Activated CD8-positive, alpha-beta T cell treated with anti-CD3 and anti-CD28 coated beads for 36 hours (primary cell): Measurements from ENCODE around the gene CKAP2L. TPM values are rescaled to one million over a fixed set of nuclear protein-coding genes. Genes with fewer than 3 reads are reported as not detected.

Source experiments
- ATAC-seq: fragments of 200-7000 bp; cut with Tn5 transposase; one replicate; pipeline ENCODE4 v1.10.0; 2021; ENCODE audit warnings: mild to moderate bottlenecking, moderate library complexity
- CTCF ChIA-PET: fragments of 350-600 bp; sonication (Branson Sonifier 250); formaldehyde crosslinking; loops from one replicate; lab custom pipeline; 2021; ENCODE audit warnings: antibody characterized with exemption; lab: Charles Lee
- POLR2A ChIA-PET: fragments of 350-600 bp; sonication (Branson Sonifier 250); formaldehyde crosslinking; loops from one replicate; lab custom pipeline; 2021; ENCODE audit warnings: antibody characterized with exemption; lab: Charles Lee
- DNase-seq: peaks from one replicate; pipeline ENCODE4 v3.0.0-alpha.2; 2020
- H3K27ac Mint-ChIP-seq: one replicate; pipeline ENCODE4 v1.8.0; 2021; ENCODE audit warnings: mild to moderate bottlenecking, mixed read lengths
- H3K27me3 Mint-ChIP-seq: one replicate; pipeline ENCODE4 v1.8.0; 2021; ENCODE audit warnings: mixed read lengths
- H3K36me3 Mint-ChIP-seq: one replicate; pipeline ENCODE4 v1.8.0; 2021; ENCODE audit warnings: low read depth, mixed read lengths
- H3K4me1 Mint-ChIP-seq: one replicate; pipeline ENCODE4 v1.8.0; 2021; ENCODE audit warnings: low read depth, mixed read lengths
- H3K4me3 Mint-ChIP-seq: one replicate; pipeline ENCODE4 v1.8.0; 2021; ENCODE audit warnings: mild to moderate bottlenecking, moderate library complexity, mixed read lengths
- H3K9me3 Mint-ChIP-seq: one replicate; pipeline ENCODE4 v1.8.0; 2021; ENCODE audit warnings: mixed read lengths
- CTCF ChIP-seq: fragments of 200-600 bp; IDR thresholded peaks from one replicate; pipeline ENCODE4 v1.8.0; 2022; ENCODE audit warnings: antibody characterized with exemption, mild to moderate bottlenecking
- intact Hi-C: fragments of 100-400 bp; cut with micrococcal nuclease; formaldehyde crosslinking; loops from one replicate; pipeline ENCODE4 v1.10.0; 2022
- total RNA-seq, 2 experiments: library from RNA; stranded (reverse); gene quantifications; one replicate each; pipeline ENCODE4 v1.2.3, GENCODE V29; 2021

CKAP2L gene
- total RNA-seq, 2 experiments from 2014 or later = 24.5 to 30.5 TPM

GRCh38 chr2:112791693-112792230 lies 27.4 kb upstream of the CKAP2L start:
- no peaks in the 10 kb centered on the region for H3K9me3 Mint-ChIP-seq
- ChIA-PET POLR2A (no interaction called here), CTCF (no interaction called here)
- no peaks in the 10 kb centered on the region for H3K36me3 Mint-ChIP-seq
- no peak overlapping the region for H3K27ac Mint-ChIP-seq
- DNase-seq (no peak), ATAC-seq (no peak)
- peaks cover 6% of the 10 kb centered on the region for H3K27me3 Mint-ChIP-seq
- intact Hi-C loops = no loop called here
- no peak overlapping the region for H3K4me3 Mint-ChIP-seq
- no peak for TF ChIP-seq CTCF
- H3K4me1 Mint-ChIP-seq = peaks cover 10% of the 10 kb centered on the region

GRCh38 chr2:112791019-112791418 lies 26.6 kb upstream of the CKAP2L start:
- Mint-ChIP-seq H3K27ac (no peak overlapping the region), H3K4me3 (no peak overlapping the region), H3K9me3 (no peaks in the 10 kb centered on the region), H3K4me1 (peaks cover 10% of the 10 kb centered on the region), H3K36me3 (no peaks in the 10 kb centered on the region), H3K27me3 (peaks cover 7% of the 10 kb centered on the region)
- ChIA-PET CTCF (interaction anchor here (2.0 kb wide), 1 partner anchor 42 kb away, joined by 5 read pairs; no protein-coding TSS in a partner anchor), POLR2A (no interaction called here)
- TF ChIP-seq CTCF = no peak
- DNase-seq (no peak), ATAC-seq (no peak)
- intact Hi-C loops = no loop called here

- ChIA-PET POLR2A (no interaction called here), CTCF (interaction anchor here (2.0 kb wide), 1 partner anchor 41 kb away, joined by 5 read pairs; no protein-coding TSS in a partner anchor)
- no peak for TF ChIP-seq CTCF
Measured at GRCh38 chr2:112790305-112790704, 25.9 kb upstream of the CKAP2L start.

DNA sequence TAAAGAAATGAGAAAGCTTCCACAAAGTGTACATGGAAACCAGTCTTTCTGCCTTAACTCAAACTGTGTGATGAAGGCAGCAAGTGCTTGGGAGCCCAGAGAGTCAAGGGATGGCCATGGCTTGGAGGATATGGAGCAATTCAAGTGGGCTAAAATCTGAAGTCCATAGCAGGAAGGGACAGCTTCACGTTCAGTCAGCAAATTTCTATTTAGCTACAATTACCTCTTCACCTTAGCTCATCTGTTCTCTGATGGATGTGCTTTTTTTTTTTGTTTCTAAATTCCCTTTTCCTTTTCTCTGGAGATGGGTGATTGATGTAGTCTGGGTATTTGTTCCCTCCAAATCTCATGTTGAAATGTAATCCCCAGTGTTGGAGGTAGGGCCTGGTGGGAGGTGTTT lies 24.8 kb upstream of the CKAP2L start:
- no peak for ATAC-seq
- no peak for TF ChIP-seq CTCF
- intact Hi-C loops = no loop called here
- Mint-ChIP-seq H3K27me3 (peaks cover 15% of the 10 kb centered on the region), H3K4me1 (peaks cover 8% of the 10 kb centered on the region), H3K4me3 (no peak overlapping the region), H3K27ac (no peak overlapping the region), H3K36me3 (no peaks in the 10 kb centered on the region), H3K9me3 (no peaks in the 10 kb centered on the region)
- ChIA-PET POLR2A (no interaction called here), CTCF (interaction anchor here (0.9 to 2.0 kb wide), 3 partner anchors 39 to 96 kb away, joined by 3 to 5 read pairs (median 4); no protein-coding TSS in a partner anchor)
- no peak for DNase-seq

More at GRCh38 chr2:112790305-112790704, 25.9 kb upstream of the CKAP2L start:
- peaks cover 9% of the 10 kb centered on the region for H3K27me3 Mint-ChIP-seq
- intact Hi-C loops = no loop called here
- H3K36me3 Mint-ChIP-seq = no peaks in the 10 kb centered on the region
- DNase-seq = no peak
- H3K4me1 Mint-ChIP-seq = peaks cover 10% of the 10 kb centered on the region
- H3K27ac Mint-ChIP-seq = no peak overlapping the region
- no peak for ATAC-seq
- H3K9me3 Mint-ChIP-seq = no peaks in the 10 kb centered on the region
- H3K4me3 Mint-ChIP-seq = no peak overlapping the region

DNA sequence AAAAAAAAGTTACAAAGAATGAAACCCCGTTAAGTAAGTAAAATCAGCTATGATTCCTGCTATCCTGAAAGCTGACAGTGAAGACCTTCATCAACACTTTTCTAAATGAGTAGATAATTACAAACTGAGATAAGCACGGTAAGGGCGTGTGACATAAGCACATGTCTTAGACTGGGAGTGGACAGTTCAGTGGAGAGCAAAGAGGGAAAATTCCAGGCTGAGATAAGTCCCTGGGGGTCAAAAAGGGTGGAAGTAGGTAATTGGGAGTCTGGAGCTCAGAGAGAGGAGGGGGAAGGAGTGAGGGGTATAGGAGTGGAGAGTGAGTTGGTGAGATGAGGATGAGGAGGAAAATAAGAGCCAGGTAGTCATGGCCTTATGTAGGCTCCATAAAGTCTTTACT lies 24.2 kb upstream of the CKAP2L start:
- POLR2A ChIA-PET = no interaction called here
- CTCF ChIA-PET = interaction anchor here (0.9 to 1.4 kb wide), 3 partner anchors 38 to 97 kb away, joined by 3 to 4 read pairs (median 3); no protein-coding TSS in a partner anchor
- H3K27ac Mint-ChIP-seq = no peak overlapping the region

More for the DNA sequence above, 24.2 kb upstream of the CKAP2L start:
- Mint-ChIP-seq H3K9me3 (no peaks in the 10 kb centered on the region), H3K27me3 (peaks cover 18% of the 10 kb centered on the region), H3K4me3 (no peak overlapping the region), H3K4me1 (peaks cover 5% of the 10 kb centered on the region), H3K36me3 (no peaks in the 10 kb centered on the region)
- no peak for DNase-seq
- intact Hi-C loops = no loop called here
- TF ChIP-seq CTCF = no peak
- ATAC-seq = no peak
